GM12878 (cell line): ENCODE data around the gene TMEM135. TPM values are rescaled to one million over a fixed set of nuclear protein-coding genes. Genes with fewer than 3 reads are reported as not detected.

ENCODE experiments used
- ATAC-seq: fragments of 200-7000 bp; cut with Tn5 transposase; 3 replicates; pipeline ENCODE4 v1.9.1; 2020; ENCODE audit warnings: mild to moderate bottlenecking, moderate library complexity
- BruUV-seq: library from RNA; stranded (reverse); fragments of 400-500 nt; replicated peaks from 2 replicates; lab custom pipeline; 2021; lab: Mats Ljungman, UMichigan
- CTCF ChIA-PET: fragments of 300-600 bp; sonication (Branson Sonifier 250); formaldehyde crosslinking; extraction: SDS; loops from one replicate; lab custom pipeline; 2021; ENCODE audit warnings: inconsistent platforms; lab: Yijun Ruan, JAX
- POLR2A ChIA-PET: fragments of 350-600 bp; formaldehyde crosslinking; extraction: SDS; loops from one replicate; lab custom pipeline; 2021; ENCODE audit warnings: inconsistent platforms; lab: Charles Lee
- RAD21 ChIA-PET: fragments of 300-600 bp; sonication (Branson Sonifier 250); formaldehyde crosslinking; loops from one replicate; lab custom pipeline; 2023; ENCODE audit warnings: antibody characterized with exemption; ENCODE audit not compliant: unreplicated experiment; lab: Charles Lee
- SMC1A ChIA-PET: fragments of 300-600 bp; sonication (Branson Sonifier 250); formaldehyde crosslinking; loops from one replicate; lab custom pipeline; 2023; ENCODE audit not compliant: unreplicated experiment, uncharacterized antibody; lab: Charles Lee
- DNase-seq: peaks from one replicate; pipeline ENCODE4 v3.0.0-alpha.2; 2011; ENCODE audit warnings: low read depth, low spot score
- FAIRE-seq: peaks from 3 replicates; lab custom pipeline; 2011; peaks lifted over from hg19 to GRCh38; lab: Jason Lieb, UNC
- H2AFZ ChIP-seq: 2 replicates; pipeline ENCODE4 v1.6.0; 2011; ENCODE audit warnings: low read depth, low read length, control low read depth; ENCODE audit not compliant: control insufficient read depth
- H3K27ac ChIP-seq: 2 replicates; pipeline ENCODE4 v1.5.1; 2011; ENCODE audit warnings: control low read depth; ENCODE audit not compliant: control insufficient read depth, insufficient read depth
- H3K27me3 ChIP-seq, 2 experiments: replicated peaks in 1 of 2; 2 replicates each; pipeline versions ENCODE4 v1.6.0 to v1.6.1; 2011; ENCODE audit warnings: low read length in 1 of 2; ENCODE audit not compliant: control insufficient read depth in 2 of 2, insufficient read depth in 2 of 2
- H3K36me3 ChIP-seq, 2 experiments: 2 replicates each; pipeline ENCODE4 v1.5.1; 2011; ENCODE audit warnings: low read length in 1 of 2; ENCODE audit not compliant: control insufficient read depth in 2 of 2, insufficient read depth in 2 of 2
- H3K4me1 ChIP-seq: 2 replicates; pipeline ENCODE4 v1.6.1; 2011; ENCODE audit warnings: mild to moderate bottlenecking, low read length, moderate library complexity, mixed read lengths; ENCODE audit not compliant: control insufficient read depth, insufficient read depth
- H3K4me2 ChIP-seq: 2 replicates; pipeline ENCODE4 v1.6.0; 2011; ENCODE audit warnings: control low read depth; ENCODE audit not compliant: control insufficient read depth, insufficient read depth
- H3K4me3 ChIP-seq: fragments of 200-600 bp; sonication (generic); 2 replicates; pipeline ENCODE4 v1.5.1; 2016
- H3K79me2 ChIP-seq: 2 replicates; pipeline ENCODE4 v1.6.0; 2011; ENCODE audit warnings: low read length; ENCODE audit not compliant: control insufficient read depth, insufficient read depth
- H3K9ac ChIP-seq: 2 replicates; pipeline ENCODE4 v1.8.0; 2011; ENCODE audit warnings: low read length, control low read depth, mixed read lengths; ENCODE audit not compliant: control insufficient read depth, insufficient read depth
- H3K9me3 ChIP-seq: replicated peaks from 3 replicates; pipeline ENCODE4 v1.5.1; 2011; ENCODE audit warnings: mild to moderate bottlenecking, low read length; ENCODE audit not compliant: control insufficient read depth, insufficient read depth
- H4K20me1 ChIP-seq: 2 replicates; pipeline ENCODE4 v1.6.0; 2011; ENCODE audit not compliant: control insufficient read depth, insufficient read depth
- ATF2 ChIP-seq: IDR thresholded peaks from 2 replicates; pipeline ENCODE4 v1.6.1; 2012; ENCODE audit warnings: low read length, inconsistent platforms
- BHLHE40 ChIP-seq, 2 experiments: fragments of 450-650 bp in 1 of 2; IDR thresholded peaks; 2 replicates each; pipeline ENCODE4 v1.6.1; 2011 to 2017; ENCODE audit warnings: low read depth in 2 of 2, borderline replicate concordance in 1 of 2, improper control_type of control experiment in 1 of 2, low read length in 1 of 2, mild to moderate bottlenecking in 1 of 2
- BRCA1 ChIP-seq: IDR thresholded peaks from 2 replicates; pipeline ENCODE4 v1.6.1; 2011; ENCODE audit warnings: low read depth, low read length, improper control_type of control experiment
- CEBPB ChIP-seq, 2 experiments: fragments of 150-350 bp in 1 of 2; IDR thresholded peaks; 2 replicates each; pipeline ENCODE4 v1.6.1; 2012 to 2014; ENCODE audit warnings: low read depth in 2 of 2, low read length in 2 of 2, borderline replicate concordance in 1 of 2, inconsistent platforms in 1 of 2
- CHD2 ChIP-seq: IDR thresholded peaks from 2 replicates; pipeline ENCODE4 v1.6.1; 2011; ENCODE audit warnings: low read depth, low read length, improper control_type of control experiment, borderline replicate concordance
- EP300 ChIP-seq, 2 experiments: fragments of 150-350 bp in 1 of 2; IDR thresholded peaks; 2 replicates each; pipeline ENCODE4 v1.6.1; 2011 to 2012; ENCODE audit warnings: low read depth in 2 of 2, low read length in 2 of 2, borderline replicate concordance in 1 of 2, improper control_type of control experiment in 1 of 2, inconsistent platforms in 1 of 2; ENCODE audit not compliant: control insufficient read depth in 1 of 2
- GATAD2B ChIP-seq: fragments of 450-650 bp; conservative IDR thresholded peaks from 2 replicates; pipeline ENCODE4 v1.6.1; 2017; ENCODE audit warnings: low read depth, mild to moderate bottlenecking, moderate library complexity
- HSF1 ChIP-seq: fragments of 150-350 bp; IDR thresholded peaks from 2 replicates; pipeline ENCODE4 v1.6.1; 2014; ENCODE audit warnings: mild to moderate bottlenecking, low read depth, low read length
- MTA2 ChIP-seq: fragments of 450-650 bp; IDR thresholded peaks from 2 replicates; pipeline ENCODE4 v1.6.1; 2016; ENCODE audit warnings: low read depth, mild to moderate bottlenecking, moderate library complexity
- NFIC ChIP-seq: IDR thresholded peaks from 2 replicates; pipeline ENCODE4 v1.6.1; 2012; ENCODE audit warnings: low read depth, mild to moderate bottlenecking, inconsistent platforms, low read length, moderate library complexity
- PKNOX1 ChIP-seq: fragments of 450-650 bp; IDR thresholded peaks from 2 replicates; pipeline ENCODE4 v1.6.1; 2016; ENCODE audit warnings: mild to moderate bottlenecking
- POLR2A ChIP-seq: IDR thresholded peaks from 2 replicates; pipeline ENCODE4 v1.6.1; 2011; ENCODE audit warnings: low read depth, mild to moderate bottlenecking, low read length
- RAD21 ChIP-seq: IDR thresholded peaks from 2 replicates; pipeline ENCODE4 v1.6.1; 2011; ENCODE audit warnings: mild to moderate bottlenecking, low read depth, low read length, moderate library complexity; ENCODE audit not compliant: insufficient read depth
- RB1 ChIP-seq: fragments of 450-650 bp; formaldehyde crosslinking; IDR thresholded peaks from 2 replicates; pipeline ENCODE4 v1.6.1; 2017; ENCODE audit warnings: mild to moderate bottlenecking, borderline replicate concordance
- SREBF2 ChIP-seq: IDR thresholded peaks from 2 replicates; pipeline ENCODE4 v1.6.1; 2012; ENCODE audit warnings: mild to moderate bottlenecking, low read length
- SUZ12 ChIP-seq: fragments of 200-600 bp; sonication (generic); IDR thresholded peaks from one replicate; pipeline ENCODE4 v1.6.1; 2018; ENCODE audit warnings: antibody characterized with exemption, mild to moderate bottlenecking; ENCODE audit not compliant: unreplicated experiment
- TCF12 ChIP-seq: IDR thresholded peaks from 2 replicates; pipeline ENCODE4 v1.6.1; 2011; ENCODE audit warnings: low read depth, mild to moderate bottlenecking, low read length
- TCF7 ChIP-seq: IDR thresholded peaks from 2 replicates; pipeline ENCODE4 v1.6.1; 2014; ENCODE audit warnings: antibody characterized with exemption, borderline replicate concordance
- ZNF384 ChIP-seq: IDR thresholded peaks from 2 replicates; pipeline ENCODE4 v1.6.1; 2012; ENCODE audit warnings: low read depth, mild to moderate bottlenecking, low read length, improper control_type of control experiment, borderline replicate concordance
- ZZZ3 ChIP-seq: IDR thresholded peaks from 2 replicates; pipeline ENCODE4 v1.6.1; 2011; ENCODE audit warnings: low read depth; ENCODE audit not compliant: control insufficient read depth, insufficient read length
- WGBS: methylation state at CpG from one replicate; pipeline ENCODE4 v1.1.6; 2016; ENCODE audit warnings: low lambda C conversion rate; ENCODE audit not compliant: insufficient replicate concordance, insufficient coverage; ENCODE audit errors: missing lambda C conversion rate; 5-methylcytosine and 5-hydroxymethylcytosine counted together
- in situ Hi-C: fragments of 300-500 bp; cut with MboI; formaldehyde crosslinking; loops from 9 replicates; pipeline ENCODE4 v1.14.3; 2018; ENCODE audit warnings: mixed read lengths
- intact Hi-C: fragments of 100-400 bp; cut with micrococcal nuclease; formaldehyde crosslinking; loops from one replicate; pipeline ENCODE4 v1.14.2; 2022; ENCODE audit not compliant: unreplicated experiment
- polyA plus RNA-seq, 11 experiments: library from polyadenylated mRNA; depleted of rRNA in 4 of 11; unstranded in 6 of 11; stranded (reverse) in 5 of 11; fragments of >200 nt; fragmentation: Nextera tagmentation in 4 of 11; fragmentation: Illumina TruSeq in 1 of 11; extraction: Ambion mirVana in 4 of 11; extraction: Trizol in 1 of 11; gene quantifications; 1 replicate in 1 of 11; 2 replicates in 10 of 11; pipeline versions ENCODE4 v1.2.1 to v1.2.3, GENCODE V29; 2011 to 2016; ENCODE audit warnings: inconsistent platforms in 2 of 11, missing spikeins in 2 of 11, low read depth in 1 of 11
- total RNA-seq, 4 experiments: library from RNA; depleted of rRNA in 3 of 4; stranded (reverse); fragments of >200 nt in 3 of 4; fragmentation: Illumina TruSeq in 1 of 4; extraction: Trizol in 1 of 4; gene quantifications; 2 replicates each; pipeline versions ENCODE4 v1.2.1 to v1.2.3, GENCODE V29; 2013 to 2021

TMEM135 gene
- total and polyA plus RNA-seq, 10 of the 15 experiments (the other 5 are each of a cell fraction or from before 2014, with no cell fraction given): 7.2 to 117 (median 12.9) TPM

GRCh38 chr11:87020764-87021365 lies 16.9 kb upstream of the TMEM135 start:
- ChIA-PET POLR2A (no interaction called here), CTCF (interaction anchor here (0.6 to 1.8 kb wide), 2 partner anchors 10 to 20 kb away, joined by 3 to 6 read pairs; no protein-coding TSS in a partner anchor)
- in situ Hi-C loops: no loop called here

More at GRCh38 chr11:87020764-87021365, 16.9 kb upstream of the TMEM135 start:
- SMC1A ChIA-PET: interaction anchor here (1.4 kb wide), 1 partner anchor 16 kb away, joined by 3 read pairs; the partner anchor contains the start of gene TMEM135
- Histone ChIP-seq H3K79me2 (no peaks in the 10 kb centered on the region), H2AFZ (no peak overlapping the region), H3K27me3 (no peaks in the 10 kb centered on the region), H3K27ac (no peak overlapping the region), H3K4me2 (no peak overlapping the region), H3K9ac (no peak overlapping the region), H3K4me3 (no peak overlapping the region), H3K9me3 (no peaks in the 10 kb centered on the region), H4K20me1 (no peaks in the 10 kb centered on the region), H3K36me3 (no peaks in the 10 kb centered on the region), H3K4me1 (no peaks in the 10 kb centered on the region)
- no peak for ATAC-seq
- intact Hi-C loops: no loop called here
- FAIRE-seq: no peak
- RAD21 ChIA-PET: no interaction called here
- 51% methylated on average over 3 of the region's 3 CpGs for WGBS
- no TSS peak for BruUV-seq
- TF ChIP-seq SUZ12: no peak
- no peak for TF ChIP-seq RAD21
- no peak for TF ChIP-seq CHD2
- no peak for TF ChIP-seq ZZZ3
- TF ChIP-seq BRCA1: no peak
- no peak for TF ChIP-seq NFIC
- no peak for TF ChIP-seq GATAD2B
- TF ChIP-seq SREBF2: no peak
- TF ChIP-seq ZNF384: no peak
- no peak for TF ChIP-seq CEBPB (IDR thresholded peaks at IDR 0.05; ENCODE audit: borderline replicate concordance in 1 of 2, low read depth in 2 of 2, low read length in 2 of 2)
- TF ChIP-seq PKNOX1: no peak
- no peak for TF ChIP-seq EP300 (IDR thresholded peaks at IDR 0.05; ENCODE audit: borderline replicate concordance in 1 of 2, control insufficient read depth in 1 of 2, low read depth in 2 of 2, low read length in 2 of 2)
- TF ChIP-seq TCF7: no peak
- TF ChIP-seq HSF1: no peak
- no peak for TF ChIP-seq BHLHE40 (IDR thresholded peaks at IDR 0.05; ENCODE audit: borderline replicate concordance in 1 of 2, low read depth in 2 of 2, low read length in 1 of 2)
- no peak for TF ChIP-seq TCF12
- TF ChIP-seq ATF2: no peak
- no peak for TF ChIP-seq RB1
- TF ChIP-seq MTA2: no peak
- no peak for TF ChIP-seq POLR2A
- DNase-seq: no peak
